HEK293 (cell line): ENCODE data around the gene C6orf141.

Experiments used
- BCL6B ChIP-seq: fragments of 450-650 bp; formaldehyde crosslinking; IDR thresholded peaks from 2 replicates; pipeline ENCODE4 v1.5.1; 2017; ENCODE audit warnings: missing biosample characterization, missing genetic modification characterization
- HIC1 ChIP-seq: fragments of 450-650 bp; formaldehyde crosslinking; IDR thresholded peaks from 2 replicates; pipeline ENCODE4 v1.5.1; 2016; ENCODE audit warnings: missing biosample characterization, missing genetic modification characterization
- INSM2 ChIP-seq: fragments of 450-650 bp; formaldehyde crosslinking; IDR thresholded peaks from 2 replicates; pipeline ENCODE4 v1.5.1; 2016; ENCODE audit warnings: missing biosample characterization, missing genetic modification characterization
- SP3 ChIP-seq: fragments of 450-650 bp; formaldehyde crosslinking; IDR thresholded peaks from 2 replicates; pipeline ENCODE4 v1.5.1; 2016; ENCODE audit warnings: missing biosample characterization, missing genetic modification characterization
- TCF7L2 ChIP-seq: IDR thresholded peaks from 2 replicates; pipeline ENCODE4 v1.6.1; 2011; ENCODE audit warnings: low read depth, mild to moderate bottlenecking, inconsistent platforms, low read length, moderate library complexity, borderline replicate concordance
- WT1 ChIP-seq: fragments of 450-650 bp; formaldehyde crosslinking; IDR thresholded peaks from 2 replicates; pipeline ENCODE4 v1.5.1; 2016; ENCODE audit warnings: missing biosample characterization, missing genetic modification characterization
- YY1 ChIP-seq: fragments of 450-650 bp; formaldehyde crosslinking; IDR thresholded peaks from 2 replicates; pipeline ENCODE4 v1.5.1; 2018; ENCODE audit warnings: missing biosample characterization, missing genetic modification characterization
- ZBTB20 ChIP-seq: fragments of 450-650 bp; formaldehyde crosslinking; IDR thresholded peaks from 2 replicates; pipeline ENCODE4 v1.5.1; 2016; ENCODE audit warnings: missing biosample characterization, missing genetic modification characterization
- ZBTB48 ChIP-seq: fragments of 450-650 bp; formaldehyde crosslinking; IDR thresholded peaks from 2 replicates; pipeline ENCODE4 v1.5.1; 2016; ENCODE audit warnings: missing biosample characterization, missing genetic modification characterization
- ZIC2 ChIP-seq: fragments of 450-650 bp; formaldehyde crosslinking; IDR thresholded peaks from 2 replicates; pipeline ENCODE4 v1.5.1; 2016; ENCODE audit warnings: missing biosample characterization, missing genetic modification characterization
- ZNF121 ChIP-seq: fragments of 450-650 bp; formaldehyde crosslinking; IDR thresholded peaks from 2 replicates; pipeline ENCODE4 v1.5.1; 2016; ENCODE audit warnings: missing biosample characterization, missing genetic modification characterization
- ZNF155 ChIP-seq: fragments of 450-650 bp; formaldehyde crosslinking; IDR thresholded peaks from 2 replicates; pipeline ENCODE4 v1.5.1; 2016; ENCODE audit warnings: missing biosample characterization, missing genetic modification characterization
- ZNF169 ChIP-seq: fragments of 450-650 bp; formaldehyde crosslinking; IDR thresholded peaks from 2 replicates; pipeline ENCODE4 v1.5.1; 2016; ENCODE audit warnings: missing biosample characterization, missing genetic modification characterization
- ZNF184 ChIP-seq: fragments of 450-650 bp; IDR thresholded peaks from 2 replicates; pipeline ENCODE4 v1.5.1; 2018; ENCODE audit warnings: missing biosample characterization, mild to moderate bottlenecking, missing genetic modification characterization
- ZNF221 ChIP-seq: fragments of 450-650 bp; formaldehyde crosslinking; IDR thresholded peaks from 2 replicates; pipeline ENCODE4 v1.5.1; 2017; ENCODE audit warnings: missing biosample characterization, missing genetic modification characterization, borderline replicate concordance
- ZNF23 ChIP-seq: fragments of 450-650 bp; formaldehyde crosslinking; IDR thresholded peaks from 2 replicates; pipeline ENCODE4 v1.5.1; 2016; ENCODE audit warnings: missing biosample characterization, missing genetic modification characterization, borderline replicate concordance
- ZNF239 ChIP-seq: fragments of 450-650 bp; formaldehyde crosslinking; IDR thresholded peaks from 2 replicates; pipeline ENCODE4 v1.5.1; 2016; ENCODE audit warnings: missing biosample characterization, missing genetic modification characterization
- ZNF366 ChIP-seq: fragments of 450-650 bp; formaldehyde crosslinking; conservative IDR thresholded peaks from 2 replicates; pipeline ENCODE4 v1.5.1; 2016; ENCODE audit warnings: missing biosample characterization, missing genetic modification characterization
- ZNF394 ChIP-seq: fragments of 450-650 bp; formaldehyde crosslinking; IDR thresholded peaks from 2 replicates; pipeline ENCODE4 v1.5.1; 2016; ENCODE audit warnings: missing biosample characterization, missing genetic modification characterization, mild to moderate bottlenecking, moderate library complexity, borderline replicate concordance
- ZNF449 ChIP-seq: fragments of 450-650 bp; formaldehyde crosslinking; IDR thresholded peaks from 2 replicates; pipeline ENCODE4 v1.5.1; 2017; ENCODE audit warnings: missing biosample characterization, mild to moderate bottlenecking, missing genetic modification characterization, moderate library complexity
- ZNF473 ChIP-seq: fragments of 450-650 bp; formaldehyde crosslinking; IDR thresholded peaks from 2 replicates; pipeline ENCODE4 v1.5.1; 2017; ENCODE audit warnings: missing biosample characterization, missing genetic modification characterization
- ZNF488 ChIP-seq: fragments of 450-650 bp; formaldehyde crosslinking; IDR thresholded peaks from 2 replicates; pipeline ENCODE4 v1.5.1; 2016; ENCODE audit warnings: missing biosample characterization, missing genetic modification characterization
- ZNF558 ChIP-seq: fragments of 450-650 bp; formaldehyde crosslinking; IDR thresholded peaks from 2 replicates; pipeline ENCODE4 v1.5.1; 2016; ENCODE audit warnings: missing biosample characterization, missing genetic modification characterization
- ZNF621 ChIP-seq: fragments of 450-650 bp; formaldehyde crosslinking; IDR thresholded peaks from 2 replicates; pipeline ENCODE4 v1.5.1; 2017; ENCODE audit warnings: missing biosample characterization, missing genetic modification characterization
- ZNF639 ChIP-seq: fragments of 450-650 bp; formaldehyde crosslinking; IDR thresholded peaks from 2 replicates; pipeline ENCODE4 v1.5.1; 2016; ENCODE audit warnings: missing biosample characterization, missing genetic modification characterization
- ZNF654 ChIP-seq: fragments of 450-650 bp; formaldehyde crosslinking; IDR thresholded peaks from 2 replicates; pipeline ENCODE4 v1.5.1; 2016; ENCODE audit warnings: low read depth, missing biosample characterization, missing genetic modification characterization
- ZNF677 ChIP-seq: fragments of 450-650 bp; IDR thresholded peaks from 2 replicates; pipeline ENCODE4 v1.5.0; 2018; ENCODE audit warnings: missing biosample characterization, mild to moderate bottlenecking, missing genetic modification characterization, moderate library complexity
- ZNF785 ChIP-seq: fragments of 450-650 bp; formaldehyde crosslinking; IDR thresholded peaks from 2 replicates; pipeline ENCODE4 v1.5.1; 2016; ENCODE audit warnings: missing biosample characterization, missing genetic modification characterization
- ZNF830 ChIP-seq: fragments of 450-650 bp; IDR thresholded peaks from 2 replicates; pipeline ENCODE4 v1.5.0; 2018; ENCODE audit warnings: missing biosample characterization, missing genetic modification characterization, low read depth, mild to moderate bottlenecking, moderate library complexity
- ZNF837 ChIP-seq: fragments of 450-650 bp; formaldehyde crosslinking; IDR thresholded peaks from 2 replicates; pipeline ENCODE4 v1.5.1; 2016; ENCODE audit warnings: missing biosample characterization, missing genetic modification characterization
- ZSCAN4 ChIP-seq: fragments of 450-650 bp; formaldehyde crosslinking; IDR thresholded peaks from 2 replicates; pipeline ENCODE4 v1.5.1; 2017; ENCODE audit warnings: missing biosample characterization, missing genetic modification characterization

C6orf141 gene

GRCh38 chr6:49549691-49550491 is 577 bp upstream of the C6orf141 start (continued):
- peak; percentile 64; the same call in 1 of the 2 replicates for TF ChIP-seq BCL6B (tag by site-specific recombination)
- no peak for TF ChIP-seq ZBTB20 (tag by site-specific recombination)
- TF ChIP-seq TCF7L2 = no peak
- no peak for TF ChIP-seq ZNF473
- no peak for TF ChIP-seq ZSCAN4
- no peak for TF ChIP-seq ZNF23 (tag by site-specific recombination)
- no peak for TF ChIP-seq ZNF449 (tag by site-specific recombination)
- TF ChIP-seq ZNF785 = no peak
- no peak for TF ChIP-seq ZNF221
- peak; percentile 91 for TF ChIP-seq ZNF394 (tag by site-specific recombination)
- 0 out of 2 replicates have a peak, but pooled peaks have one; percentile 33 for TF ChIP-seq ZNF558 (tag by site-specific recombination)
- no peak for TF ChIP-seq ZBTB48
- TF ChIP-seq ZIC2 (tag by site-specific recombination) = no peak
- TF ChIP-seq ZNF239 = no peak
- TF ChIP-seq SP3 (tag by site-specific recombination) = no peak
- peak; percentile 43 for TF ChIP-seq ZNF654 (tag by site-specific recombination)
- TF ChIP-seq ZNF621 (tag by site-specific recombination) = no peak
- no peak for TF ChIP-seq ZNF677 (tag by site-specific recombination)
- TF ChIP-seq ZNF155 (tag by site-specific recombination) = no peak
- TF ChIP-seq ZNF169 (tag by site-specific recombination) = no peak
- TF ChIP-seq ZNF488 (tag by site-specific recombination) = no peak
- no peak for TF ChIP-seq HIC1 (tag by site-specific recombination)
- no peak for TF ChIP-seq ZNF837 (tag by site-specific recombination)
- no peak for TF ChIP-seq ZNF830 (tag by site-specific recombination)
- no peak for TF ChIP-seq ZNF366 (tag by site-specific recombination)
- TF ChIP-seq YY1 (tag by site-specific recombination) = no peak
- no peak for TF ChIP-seq ZNF121 (tag by site-specific recombination)
- TF ChIP-seq WT1 = no peak
- TF ChIP-seq ZNF184 (tag by site-specific recombination) = no peak
- TF ChIP-seq ZNF639 (tag by site-specific recombination) = no peak
- no peak for TF ChIP-seq INSM2
